ENCODE data around the gene DDI1. TPM values are rescaled to one million over a fixed set of nuclear protein-coding genes. Genes with fewer than 3 reads are reported as not detected.

The DDI1 gene
- total and polyA plus RNA-seq, 10 of the 15 experiments (the other 5 are each of a cell fraction or from before 2014, with no cell fraction given): not detected

DNA sequence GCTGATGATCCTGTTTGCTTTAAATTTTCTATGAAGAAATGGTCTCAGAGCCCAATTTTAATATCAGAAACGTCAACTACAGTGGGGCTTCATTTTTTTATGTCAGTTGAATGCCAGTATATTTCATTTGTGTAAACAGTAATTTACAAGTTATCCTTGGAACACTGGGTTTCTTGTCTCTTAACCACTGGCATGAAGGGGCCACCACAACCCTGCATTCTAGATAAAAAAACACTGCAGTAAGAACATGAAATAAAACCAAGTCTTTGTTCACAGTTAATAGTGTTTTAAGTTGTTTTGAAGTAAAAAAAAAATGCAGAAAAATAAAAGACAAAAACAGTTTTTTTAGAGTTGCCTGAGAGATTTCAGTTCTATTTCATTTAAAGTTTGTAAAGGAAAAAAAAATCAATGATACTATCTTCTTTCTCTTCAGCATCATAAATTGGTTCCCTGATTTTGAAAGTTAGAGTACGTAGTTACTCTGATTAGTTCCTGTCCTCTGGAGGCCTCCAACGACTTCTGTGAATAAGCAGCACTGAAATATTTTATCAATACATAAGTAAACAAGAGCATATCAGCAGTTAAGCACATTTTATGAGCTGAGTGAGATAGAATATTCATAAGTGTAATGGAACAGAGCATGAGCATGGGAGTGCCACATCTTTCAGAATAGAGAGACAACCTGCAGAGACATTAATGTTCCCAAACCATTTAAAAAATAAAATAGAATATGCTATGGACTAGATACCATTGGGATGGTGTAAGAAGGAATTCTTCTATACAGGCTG lies 7.8 kb upstream of the DDI1 start:
- Histone ChIP-seq H3K9me3 (replicated peaks; ENCODE audit: control insufficient read depth, insufficient read depth, low read length) (no peaks in the 10 kb centered on the region), H3K27ac (ENCODE audit: control insufficient read depth, insufficient read depth) (no peak overlapping the region), H4K20me1 (ENCODE audit: control insufficient read depth, insufficient read depth) (no peaks in the 10 kb centered on the region), H3K4me2 (ENCODE audit: control insufficient read depth, insufficient read depth) (no peak overlapping the region), H3K4me1 (ENCODE audit: control insufficient read depth, insufficient read depth, low read length) (no peaks in the 10 kb centered on the region), H2AFZ (ENCODE audit: control insufficient read depth, low read depth, low read length) (no peak overlapping the region), H3K27me3 (replicated peaks in 1 of 2; ENCODE audit: control insufficient read depth in 2 of 2, insufficient read depth in 2 of 2, low read length in 1 of 2) (no peaks in the 10 kb centered on the region), H3K79me2 (ENCODE audit: control insufficient read depth, insufficient read depth, low read length) (no peaks in the 10 kb centered on the region), H3K9ac (ENCODE audit: control insufficient read depth, insufficient read depth, low read length) (no peak overlapping the region), H3K36me3 (ENCODE audit: control insufficient read depth in 2 of 2, insufficient read depth in 2 of 2, low read length in 1 of 2) (no peaks in the 10 kb centered on the region), H3K4me3 (no peak overlapping the region)
- no peak for ATAC-seq
- in situ Hi-C loops (cut with MboI): no loop called here
- ChIA-PET RAD21 (ENCODE audit: unreplicated experiment) (no interaction called here), POLR2A (no interaction called here), SMC1A (ENCODE audit: uncharacterized antibody, unreplicated experiment) (no interaction called here), CTCF (no interaction called here)
- BruUV-seq (replicated peaks): no TSS peak
- intact Hi-C loops (cut with micrococcal nuclease; ENCODE audit: unreplicated experiment): no loop called here
- TF ChIP-seq, protein P1, sequence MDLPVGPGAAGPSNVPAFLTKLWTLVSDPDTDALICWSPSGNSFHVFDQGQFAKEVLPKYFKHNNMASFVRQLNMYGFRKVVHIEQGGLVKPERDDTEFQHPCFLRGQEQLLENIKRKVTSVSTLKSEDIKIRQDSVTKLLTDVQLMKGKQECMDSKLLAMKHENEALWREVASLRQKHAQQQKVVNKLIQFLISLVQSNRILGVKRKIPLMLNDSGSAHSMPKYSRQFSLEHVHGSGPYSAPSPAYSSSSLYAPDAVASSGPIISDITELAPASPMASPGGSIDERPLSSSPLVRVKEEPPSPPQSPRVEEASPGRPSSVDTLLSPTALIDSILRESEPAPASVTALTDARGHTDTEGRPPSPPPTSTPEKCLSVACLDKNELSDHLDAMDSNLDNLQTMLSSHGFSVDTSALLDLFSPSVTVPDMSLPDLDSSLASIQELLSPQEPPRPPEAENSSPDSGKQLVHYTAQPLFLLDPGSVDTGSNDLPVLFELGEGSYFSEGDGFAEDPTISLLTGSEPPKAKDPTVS (IDR thresholded peaks at IDR 0.05; ENCODE audit: low read depth, low read length): no peak
- no peak for TF ChIP-seq CBFB (IDR thresholded peaks at IDR 0.05; ENCODE audit: low read depth)
- TF ChIP-seq, protein P2, sequence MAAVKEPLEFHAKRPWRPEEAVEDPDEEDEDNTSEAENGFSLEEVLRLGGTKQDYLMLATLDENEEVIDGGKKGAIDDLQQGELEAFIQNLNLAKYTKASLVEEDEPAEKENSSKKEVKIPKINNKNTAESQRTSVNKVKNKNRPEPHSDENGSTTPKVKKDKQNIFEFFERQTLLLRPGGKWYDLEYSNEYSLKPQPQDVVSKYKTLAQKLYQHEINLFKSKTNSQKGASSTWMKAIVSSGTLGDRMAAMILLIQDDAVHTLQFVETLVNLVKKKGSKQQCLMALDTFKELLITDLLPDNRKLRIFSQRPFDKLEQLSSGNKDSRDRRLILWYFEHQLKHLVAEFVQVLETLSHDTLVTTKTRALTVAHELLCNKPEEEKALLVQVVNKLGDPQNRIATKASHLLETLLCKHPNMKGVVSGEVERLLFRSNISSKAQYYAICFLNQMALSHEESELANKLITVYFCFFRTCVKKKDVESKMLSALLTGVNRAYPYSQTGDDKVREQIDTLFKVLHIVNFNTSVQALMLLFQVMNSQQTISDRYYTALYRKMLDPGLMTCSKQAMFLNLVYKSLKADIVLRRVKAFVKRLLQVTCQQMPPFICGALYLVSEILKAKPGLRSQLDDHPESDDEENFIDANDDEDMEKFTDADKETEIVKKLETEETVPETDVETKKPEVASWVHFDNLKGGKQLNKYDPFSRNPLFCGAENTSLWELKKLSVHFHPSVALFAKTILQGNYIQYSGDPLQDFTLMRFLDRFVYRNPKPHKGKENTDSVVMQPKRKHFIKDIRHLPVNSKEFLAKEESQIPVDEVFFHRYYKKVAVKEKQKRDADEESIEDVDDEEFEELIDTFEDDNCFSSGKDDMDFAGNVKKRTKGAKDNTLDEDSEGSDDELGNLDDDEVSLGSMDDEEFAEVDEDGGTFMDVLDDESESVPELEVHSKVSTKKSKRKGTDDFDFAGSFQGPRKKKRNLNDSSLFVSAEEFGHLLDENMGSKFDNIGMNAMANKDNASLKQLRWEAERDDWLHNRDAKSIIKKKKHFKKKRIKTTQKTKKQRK (IDR thresholded peaks at IDR 0.05; ENCODE audit: low read depth, low read length): no peak
- FAIRE-seq: no peak
- WGBS (ENCODE audit: insufficient coverage, insufficient replicate concordance, low lambda C conversion rate, missing lambda C conversion rate): 15% methylated on average over 3 of the region's 3 CpGs
- no peak for DNase-seq (ENCODE audit: low read depth, low spot score)

Data from GM12878 (cell line).